Left renal pelvis (tissue), 4 donors: ENCODE data around the gene UGT2B15. TPM values are rescaled to one million over a fixed set of nuclear protein-coding genes. Genes with fewer than 3 reads are reported as not detected.
"Not testable (repeated sequence)": the region's sequence is repeated elsewhere in the genome, so short reads cannot be mapped to it uniquely, and the experiment has no call there.

Experiments
- DNase-seq, 4 donors: peaks; one replicate each; pipeline ENCODE4 v3.0.0-alpha.2; 2013; ENCODE audit warnings: low read depth in 4 of 4, low spot score in 3 of 4
- polyA plus RNA-seq, 4 donors: library from polyadenylated mRNA; unstranded; fragments of 120-200 nt; gene quantifications; one replicate each; pipeline ENCODE4 v1.2.1, GENCODE V29; 2013; ENCODE audit not compliant: insufficient read length in 4 of 4

Gene UGT2B15
- polyA plus RNA-seq, result under 1 TPM in 2 of 4 donors, not detected in 2; 0.08 to 0.09 TPM

DNA sequence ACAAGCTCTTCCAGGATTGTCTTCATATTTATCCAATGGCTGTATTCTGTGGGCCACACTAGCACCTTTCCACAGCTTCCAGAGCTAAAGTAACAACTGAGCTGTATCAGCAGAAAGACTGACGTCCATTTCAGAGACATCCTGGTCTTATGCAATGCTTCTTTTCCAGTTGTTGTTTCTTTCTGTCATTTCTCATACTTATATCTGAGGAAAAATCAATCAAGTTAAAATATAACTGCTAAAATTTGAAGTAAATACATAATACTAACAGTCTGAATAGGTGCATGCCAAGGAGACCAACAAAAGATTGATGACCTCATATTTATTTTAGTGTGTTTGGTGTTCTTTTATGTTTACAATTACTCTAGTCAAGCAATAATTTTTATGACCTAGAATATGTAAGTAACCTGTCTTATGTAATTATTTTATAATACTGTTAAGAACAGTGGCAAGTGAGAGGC, at the start of gene UGT2B15:
UGT2B15 (minus strand) TSS at position 174 of the 461 bp plus-strand sequence; CDS start at position 140, 34 bp downstream.
- not testable (repeated sequence) for DNase-seq

- DNase-seq, result no peak
Measured at GRCh38 chr4:68719075-68719473, 48.6 kb upstream of the UGT2B15 start.

- DNase-seq, result no peak
Measured at GRCh38 chr4:68718447-68719074, 48.1 kb upstream of the UGT2B15 start.

DNA sequence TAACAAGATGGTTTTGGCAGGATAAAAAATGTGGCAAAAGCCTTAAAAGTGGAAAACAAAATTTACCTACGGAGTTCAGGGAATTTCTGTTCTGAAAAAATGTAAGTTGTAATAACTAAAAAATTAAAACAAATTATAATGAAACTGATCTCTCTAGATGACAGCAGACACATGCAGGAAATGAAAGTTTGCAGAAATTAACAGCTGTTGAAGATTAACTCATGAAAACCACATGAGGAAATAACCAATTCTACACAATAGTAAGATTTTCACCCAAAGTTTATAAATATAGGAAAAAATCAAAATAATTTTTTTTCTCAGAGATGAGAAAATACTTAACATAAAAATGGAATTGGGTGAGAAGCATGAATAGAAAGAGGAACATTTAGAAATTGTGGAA, 47.5 kb upstream of the UGT2B15 start:
- DNase-seq, result no peak

GRCh38 chr4:68714400-68714799, 43.9 kb upstream of the UGT2B15 start:
- no peak for DNase-seq

DNA sequence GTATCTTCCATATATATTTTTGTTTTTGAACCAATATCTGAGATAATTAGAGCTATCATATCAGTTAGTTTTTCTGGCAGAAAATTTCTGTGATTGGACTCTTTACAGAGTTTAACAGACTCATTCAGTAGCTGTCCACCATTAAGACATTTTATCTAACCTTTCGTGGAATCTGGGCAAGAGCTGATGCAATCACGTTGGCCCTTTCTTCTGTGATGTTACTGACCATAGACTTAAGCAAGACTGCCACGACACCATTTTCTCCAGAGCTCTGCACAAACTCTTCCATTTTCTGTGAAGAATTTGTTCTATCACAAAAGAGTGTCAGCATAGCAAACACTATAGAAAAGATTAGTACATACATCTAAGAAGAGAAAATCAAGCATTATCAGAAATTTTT, 41.8 kb upstream of the UGT2B15 start:
- no peak for DNase-seq

GRCh38 chr4:68708566-68708965, 38.1 kb upstream of the UGT2B15 start:
- no peak for DNase-seq

- not testable (repeated sequence) for DNase-seq
Measured at GRCh38 chr4:68703168-68703567, 32.7 kb upstream of the UGT2B15 start.

GRCh38 chr4:68700152-68700551, 29.7 kb upstream of the UGT2B15 start:
- no peak for DNase-seq

- DNase-seq, result no peak
Measured at GRCh38 chr4:68693325-68694075, 23.0 kb upstream of the UGT2B15 start.

- no peak for DNase-seq
Measured at GRCh38 chr4:68691186-68691585, 20.7 kb upstream of the UGT2B15 start.

- DNase-seq, result no peak
Measured at GRCh38 chr4:68683034-68683433, 12.6 kb upstream of the UGT2B15 start.

DNA sequence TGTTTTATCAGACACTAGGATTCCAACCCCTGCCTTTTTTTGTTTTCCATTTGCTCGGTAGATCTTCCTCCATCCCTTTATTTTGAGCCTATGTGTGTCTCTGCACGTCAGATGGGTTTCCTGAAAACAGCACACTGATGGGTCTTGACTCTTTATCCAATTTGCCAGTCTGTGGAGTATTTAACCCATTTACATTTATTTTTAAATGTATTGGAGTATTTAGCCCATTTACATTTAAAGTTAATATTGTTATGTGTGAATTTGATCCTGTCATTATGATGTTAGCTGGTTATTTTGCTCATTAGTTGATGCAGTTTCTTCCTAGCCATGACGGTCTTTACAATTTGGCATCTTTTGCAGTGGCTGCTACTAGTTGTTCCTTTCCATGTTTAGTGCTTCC, 10.8 kb upstream of the UGT2B15 start:
- DNase-seq, result not testable (repeated sequence)

GRCh38 chr4:68673143-68673542, 2.7 kb upstream of the UGT2B15 start:
- DNase-seq, result no peak

DNA sequence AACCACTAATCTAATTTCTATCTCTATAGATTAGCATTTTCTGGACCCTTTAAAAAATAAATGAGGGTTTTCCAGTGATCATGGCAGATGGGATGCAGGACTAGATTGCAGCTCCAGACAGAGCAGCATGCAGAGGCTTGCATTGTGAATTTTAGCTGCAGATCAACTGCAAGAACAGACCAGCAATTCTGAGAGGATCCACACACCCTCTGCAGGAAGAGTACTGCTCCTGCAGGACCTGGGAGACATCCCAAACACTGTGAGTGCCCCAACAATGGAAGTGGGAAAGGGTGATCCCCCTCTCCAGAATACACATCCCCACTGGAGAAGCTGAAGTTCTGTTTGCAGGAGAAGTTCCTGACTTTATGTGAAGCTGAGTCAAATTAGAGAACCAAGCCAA, 765 bp upstream of the UGT2B15 start:
- not testable (repeated sequence) for DNase-seq

GRCh38 chr4:68668537-68669163, 1.8 kb downstream of the UGT2B15 start:
- DNase-seq, result not testable (repeated sequence)

DNA sequence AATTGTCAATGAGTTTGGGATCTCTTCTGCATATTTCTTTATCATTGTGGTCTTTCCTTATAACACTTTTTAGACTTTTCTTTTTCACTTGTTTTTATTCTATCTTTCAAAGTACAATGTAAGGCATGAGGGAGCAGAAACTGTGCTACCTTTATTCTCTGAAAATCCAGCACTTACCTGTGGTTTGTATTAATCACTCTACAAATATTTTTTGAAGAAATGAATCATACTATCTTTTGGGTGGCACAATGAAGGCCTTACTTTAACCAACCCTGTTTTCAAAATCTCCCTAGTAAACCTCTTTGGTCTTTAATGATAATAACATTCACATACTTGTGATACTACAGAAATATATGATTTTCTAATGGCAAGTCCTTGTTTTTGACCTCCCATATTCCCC, 2.9 kb downstream of the UGT2B15 start:
- not testable (repeated sequence) for DNase-seq

DNA sequence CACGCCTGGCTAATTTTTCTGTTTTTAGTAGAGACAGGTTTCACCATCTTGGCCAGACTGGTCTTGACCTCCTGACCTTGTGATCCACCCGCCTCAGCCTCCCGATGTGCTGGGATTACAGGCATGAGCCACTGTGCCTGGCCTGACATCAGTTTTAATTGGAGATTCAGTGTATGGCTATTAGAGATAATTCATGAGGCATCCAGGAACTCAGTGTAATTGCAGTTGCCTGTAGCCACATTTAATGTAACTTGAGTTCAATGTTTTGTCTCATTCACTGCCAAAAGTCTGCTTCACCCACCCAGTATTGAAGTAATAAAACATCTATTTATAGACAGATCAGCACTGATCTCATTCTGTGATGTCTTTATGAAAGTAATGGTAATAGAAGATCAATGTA, 5.7 kb downstream of the UGT2B15 start:
- not testable (repeated sequence) for DNase-seq

GRCh38 chr4:68662836-68663574, 7.4 kb downstream of the UGT2B15 start:
- not testable (repeated sequence) for DNase-seq

DNA sequence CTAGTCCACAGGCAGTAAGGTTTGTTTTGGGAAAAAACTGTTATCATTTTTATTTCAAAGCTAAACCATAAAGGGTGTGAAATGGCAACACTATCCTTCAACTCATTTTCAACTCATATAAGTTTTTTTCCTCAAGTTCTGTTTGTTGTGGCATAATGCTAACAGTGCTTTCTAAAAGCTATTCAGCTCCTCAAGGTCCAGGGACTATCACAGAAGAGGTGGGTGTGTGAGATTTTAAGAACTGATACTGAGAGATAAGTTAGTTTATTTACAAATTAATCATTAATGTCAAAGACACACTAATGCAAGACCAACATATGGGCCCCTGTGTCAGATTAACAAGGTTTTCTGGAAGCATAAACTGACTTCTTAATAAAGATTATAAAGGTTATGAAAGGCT, 11.8 kb downstream of the UGT2B15 start:
- DNase-seq, result no peak
